GM15510 (cell line): ENCODE data around the gene AKAP13.

ENCODE experiments used
- POLR2A ChIP-seq: IDR thresholded peaks from 3 replicates; pipeline ENCODE4 v1.6.1; 2011; ENCODE audit warnings: borderline replicate concordance; ENCODE audit not compliant: insufficient read length; ENCODE audit errors: extremely low read depth

AKAP13 gene

DNA sequence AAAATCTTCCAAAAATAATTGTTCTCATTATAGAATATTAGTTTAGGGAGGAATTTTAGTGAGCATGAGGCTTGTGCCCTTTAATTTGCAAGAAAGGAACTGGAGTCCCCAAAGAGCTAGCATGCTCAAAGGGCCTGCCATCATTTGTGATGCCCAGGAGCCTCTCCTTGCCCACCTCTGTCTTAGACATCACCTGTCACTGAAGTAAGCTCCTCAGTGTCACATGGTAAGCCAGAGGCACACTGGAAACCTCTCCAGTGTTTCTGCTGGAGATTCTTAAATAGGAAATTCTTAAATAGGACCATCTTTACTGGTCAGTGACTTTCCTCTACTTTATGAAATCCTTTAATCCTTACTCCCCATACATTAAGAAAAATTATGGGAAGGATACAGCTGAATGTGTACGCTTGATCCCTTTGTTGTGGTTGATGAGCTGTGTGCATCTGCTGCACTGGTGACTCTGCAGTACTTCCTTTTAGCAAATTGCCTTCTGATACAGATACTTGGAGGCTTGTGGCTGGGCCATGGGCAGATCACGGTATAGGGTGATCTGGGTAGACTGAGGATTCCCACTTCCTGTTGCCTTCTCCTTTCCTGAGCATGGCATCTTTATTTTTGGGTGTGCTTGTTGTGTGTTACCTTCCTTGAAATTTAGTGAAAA lies 216.9 kb downstream of the AKAP13 start:
- TF ChIP-seq POLR2A = no peak

- no peak for TF ChIP-seq POLR2A
Observed at GRCh38 chr15:85598219-85598618, 217.8 kb downstream of the AKAP13 start.

- TF ChIP-seq POLR2A = no peak
Observed at GRCh38 chr15:85598718-85599398, 218.5 kb downstream of the AKAP13 start.

DNA sequence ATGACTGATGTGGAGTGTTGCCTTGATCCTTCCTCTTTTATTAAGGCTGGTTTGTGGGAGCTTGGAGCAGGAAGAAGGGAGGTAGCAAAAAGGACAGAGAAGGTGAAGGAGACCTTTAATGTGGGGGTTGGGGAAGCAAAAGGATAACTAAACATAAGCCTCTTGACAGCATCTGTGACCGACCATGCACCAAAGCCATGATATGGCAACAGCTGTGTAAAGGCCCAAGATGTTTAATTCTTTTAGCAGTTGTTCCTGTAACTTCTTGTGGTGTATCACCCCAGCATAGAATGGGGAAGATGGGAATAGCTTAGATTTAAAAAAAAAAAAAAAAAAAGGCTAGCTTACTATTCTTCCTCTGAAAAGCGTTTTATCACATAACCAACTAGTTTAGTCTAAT lies 219.6 kb downstream of the AKAP13 start:
- no peak for TF ChIP-seq POLR2A

DNA sequence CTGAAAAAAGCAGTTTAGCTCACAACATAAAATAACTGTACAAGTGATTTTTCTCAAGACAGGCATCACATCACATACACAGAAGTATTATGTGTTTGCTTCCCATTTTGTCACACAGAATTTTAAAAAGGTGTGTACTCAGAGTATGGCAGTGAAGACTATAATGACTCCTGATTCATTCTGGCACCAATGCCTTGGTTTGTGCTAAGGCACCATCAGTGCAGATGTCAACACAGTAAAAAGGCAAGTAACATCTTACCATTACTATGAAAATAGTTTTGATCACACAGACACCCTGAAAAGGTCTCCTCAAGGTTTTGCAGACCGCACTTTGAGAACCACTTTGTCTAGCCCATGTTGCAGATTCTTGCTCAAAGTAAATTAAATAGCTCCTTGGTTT lies 222.8 kb downstream of the AKAP13 start:
- no peak for TF ChIP-seq POLR2A

- TF ChIP-seq POLR2A = no peak
Observed at GRCh38 chr15:85603703-85604102, 223.3 kb downstream of the AKAP13 start.

- no peak for TF ChIP-seq POLR2A
Observed at GRCh38 chr15:85604194-85604593, 223.8 kb downstream of the AKAP13 start.

DNA sequence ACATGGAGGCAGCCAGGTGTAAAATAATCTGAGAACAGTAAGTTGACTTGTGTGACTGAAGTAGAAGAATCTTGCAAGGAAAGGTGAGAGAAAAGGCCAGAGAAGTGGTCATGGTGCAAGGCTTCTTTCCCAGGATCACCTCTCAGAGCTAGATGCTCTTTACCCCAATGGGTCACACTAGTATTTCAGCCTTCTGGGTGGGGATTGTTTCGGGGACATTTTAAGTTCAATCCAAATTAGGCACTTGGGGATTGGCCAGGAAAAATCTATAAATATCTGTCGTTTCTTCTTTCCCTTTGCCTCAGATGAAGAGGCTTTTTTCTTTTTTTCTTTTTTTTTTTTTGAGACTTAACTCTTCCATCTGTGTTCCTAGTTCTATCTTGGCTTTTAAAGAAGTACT lies 226.3 kb downstream of the AKAP13 start:
- TF ChIP-seq POLR2A = no peak

DNA sequence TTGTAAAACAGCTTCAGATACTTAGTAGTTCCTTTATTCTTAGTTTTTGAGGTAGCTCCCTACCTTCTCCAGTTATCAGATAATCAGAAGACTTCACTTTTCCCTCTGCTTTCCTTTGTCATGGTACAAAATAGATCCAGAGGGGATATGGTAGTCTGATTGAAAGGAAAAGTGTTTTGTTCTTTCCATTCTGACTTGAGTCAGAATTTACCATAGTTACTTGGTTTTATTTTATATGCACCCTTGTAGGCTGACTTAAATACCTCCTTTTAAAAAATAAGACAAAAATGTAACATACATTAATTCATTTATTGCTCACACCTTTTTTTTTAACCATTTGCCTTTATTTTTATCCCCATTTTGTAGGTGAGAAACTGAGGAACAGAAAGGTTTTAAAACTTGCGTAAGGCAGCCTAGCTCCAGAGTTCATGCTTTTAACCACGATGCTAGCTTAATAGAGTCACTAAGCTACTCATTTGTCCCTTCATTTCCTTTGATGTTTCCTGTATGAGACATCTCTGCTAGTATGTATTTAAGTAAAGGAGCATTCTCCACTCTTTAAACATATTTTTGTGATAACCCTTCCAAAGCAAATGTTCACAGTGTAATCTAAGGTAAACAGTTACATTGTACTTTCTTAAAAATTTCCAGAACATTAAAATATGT lies 226.9 kb downstream of the AKAP13 start:
- no peak for TF ChIP-seq POLR2A

DNA sequence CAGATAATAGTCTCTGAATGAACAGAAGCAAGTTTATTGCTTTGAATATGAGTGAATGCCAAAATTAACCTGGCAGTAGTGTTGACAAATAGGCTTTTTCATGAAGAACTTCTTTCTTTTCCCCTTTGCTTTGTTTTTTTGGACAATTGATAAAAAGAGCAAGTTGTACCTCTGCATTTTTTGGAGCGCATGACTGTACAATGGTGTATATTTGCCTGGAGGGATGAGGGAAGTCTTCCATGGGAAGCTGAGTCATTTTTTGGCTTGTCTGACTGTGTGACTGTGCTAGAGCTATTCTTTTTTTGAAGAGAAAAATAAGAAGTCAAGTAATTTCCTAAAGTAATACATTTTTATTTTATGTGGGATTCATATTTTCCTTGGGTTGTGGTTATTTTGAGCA lies 227.4 kb downstream of the AKAP13 start:
- TF ChIP-seq POLR2A = no peak

- no peak for TF ChIP-seq POLR2A
Observed at GRCh38 chr15:85609492-85609891, 229.1 kb downstream of the AKAP13 start.

DNA sequence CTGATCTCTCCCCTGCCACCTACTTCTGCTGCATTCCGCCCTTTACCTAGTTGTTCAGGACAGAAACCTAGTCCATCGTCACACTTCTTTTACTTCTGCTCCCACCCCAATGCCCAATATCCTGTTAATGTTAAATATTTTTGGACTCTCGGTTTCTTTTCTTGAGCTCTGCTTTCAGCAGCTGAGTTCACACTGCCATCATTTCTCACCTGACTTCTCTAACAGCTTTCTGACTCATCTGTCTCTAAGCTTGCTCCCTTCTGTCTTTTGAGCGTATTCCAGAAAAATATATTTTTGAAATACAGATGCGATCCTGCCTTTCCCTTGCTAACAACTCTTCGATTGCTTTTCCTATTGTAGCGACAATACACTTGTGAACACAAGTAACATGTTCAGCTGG lies 231.0 kb downstream of the AKAP13 start:
- TF ChIP-seq POLR2A = no peak

DNA sequence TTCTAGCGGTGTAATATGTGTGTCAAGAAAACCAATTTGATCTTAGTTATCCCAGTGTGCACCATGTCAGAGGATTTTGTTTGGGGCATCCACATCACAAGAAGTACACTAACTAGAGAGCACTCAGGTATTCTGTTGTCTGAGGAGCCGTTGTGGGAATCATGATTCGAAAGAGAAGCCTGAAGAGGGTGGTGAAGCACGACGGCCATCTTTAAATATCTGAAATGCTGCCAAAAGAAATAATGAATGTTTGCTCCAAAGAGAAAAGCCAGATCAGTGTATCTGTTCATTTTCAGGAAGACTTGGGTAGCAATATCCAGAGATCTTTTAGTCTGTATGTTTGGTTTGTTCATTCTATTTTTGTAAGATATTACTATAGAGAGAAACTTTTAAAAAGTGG lies 233.7 kb downstream of the AKAP13 start:
- no peak for TF ChIP-seq POLR2A

GRCh38 chr15:85615930-85616329 lies 235.5 kb downstream of the AKAP13 start:
- no peak for TF ChIP-seq POLR2A

- TF ChIP-seq POLR2A = no peak
Observed at GRCh38 chr15:85616549-85617110, 236.2 kb downstream of the AKAP13 start.

GRCh38 chr15:85618228-85618505 lies 237.8 kb downstream of the AKAP13 start:
- no peak for TF ChIP-seq POLR2A
